ENCODE data around the gene CCL26.

- TF ChIP-seq CTCF (conservative IDR thresholded peaks at IDR 0.05; ENCODE audit: low read depth, low read length): no peak
- no peak for TF ChIP-seq EZH2 (IDR thresholded peaks at IDR 0.05; ENCODE audit: borderline replicate concordance, low read depth, low read length, poor library complexity, severe bottlenecking)
Measured at GRCh38 chr7:75776295-75776971, 4.4 kb upstream of the CCL26 start.
